ENCODE data around the gene GSS.

GSS gene

GRCh38 chr20:34880215-34880850, 75.3 kb downstream of the GSS start:
- in situ Hi-C loops (cut with HindIII; ENCODE audit: low sequenced_read_pairs): no loop called here
- H3K4me3 ChIP-seq (ENCODE audit: low read depth, low read length): no peak overlapping the region
- TF ChIP-seq, protein P1, sequence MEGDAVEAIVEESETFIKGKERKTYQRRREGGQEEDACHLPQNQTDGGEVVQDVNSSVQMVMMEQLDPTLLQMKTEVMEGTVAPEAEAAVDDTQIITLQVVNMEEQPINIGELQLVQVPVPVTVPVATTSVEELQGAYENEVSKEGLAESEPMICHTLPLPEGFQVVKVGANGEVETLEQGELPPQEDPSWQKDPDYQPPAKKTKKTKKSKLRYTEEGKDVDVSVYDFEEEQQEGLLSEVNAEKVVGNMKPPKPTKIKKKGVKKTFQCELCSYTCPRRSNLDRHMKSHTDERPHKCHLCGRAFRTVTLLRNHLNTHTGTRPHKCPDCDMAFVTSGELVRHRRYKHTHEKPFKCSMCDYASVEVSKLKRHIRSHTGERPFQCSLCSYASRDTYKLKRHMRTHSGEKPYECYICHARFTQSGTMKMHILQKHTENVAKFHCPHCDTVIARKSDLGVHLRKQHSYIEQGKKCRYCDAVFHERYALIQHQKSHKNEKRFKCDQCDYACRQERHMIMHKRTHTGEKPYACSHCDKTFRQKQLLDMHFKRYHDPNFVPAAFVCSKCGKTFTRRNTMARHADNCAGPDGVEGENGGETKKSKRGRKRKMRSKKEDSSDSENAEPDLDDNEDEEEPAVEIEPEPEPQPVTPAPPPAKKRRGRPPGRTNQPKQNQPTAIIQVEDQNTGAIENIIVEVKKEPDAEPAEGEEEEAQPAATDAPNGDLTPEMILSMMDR (IDR thresholded peaks at IDR 0.05; ENCODE audit: low read depth, low read length): no peak
- no peak for DNase-seq (ENCODE audit: low read depth, low spot score)

Measured in astrocyte of the spinal cord (primary cell).